HG02852 (cell line): ENCODE measurements around the gene ZNF431.
"Not testable (repeated sequence)": the region's sequence is repeated elsewhere in the genome, so short reads cannot be mapped to it uniquely, and the experiment has no call there.

ENCODE experiments used
- ATAC-seq: cut with Tn5 transposase; IDR thresholded peaks from one replicate; pipeline ENCODE4 v1.9.1; 2021; ENCODE audit warnings: mild to moderate bottlenecking, moderate library complexity; ENCODE audit not compliant: unreplicated experiment

Gene ZNF431

GRCh38 chr19:21141787-21142464, at the start of gene ZNF431:
Gene ZNF431, plus strand, starts transcription at chr19:21142040. Its CDS starts 144 bp downstream, at chr19:21142184.
- peak; percentile 99 for ATAC-seq

GRCh38 chr19:21092109-21092508, 49.7 kb upstream of the ZNF431 start:
- no peak for ATAC-seq

GRCh38 chr19:21094347-21095025, 47.4 kb upstream of the ZNF431 start:
- no peak for ATAC-seq

- no peak for ATAC-seq
Observed at GRCh38 chr19:21098291-21098690, 43.5 kb upstream of the ZNF431 start.

GRCh38 chr19:21101521-21102242, 40.2 kb upstream of the ZNF431 start:
- no peak for ATAC-seq

- no peak for ATAC-seq
Observed at GRCh38 chr19:21109116-21109515, 32.7 kb upstream of the ZNF431 start.

- no peak for ATAC-seq
Observed at GRCh38 chr19:21110183-21110582, 31.7 kb upstream of the ZNF431 start.

GRCh38 chr19:21115430-21115829, 26.4 kb upstream of the ZNF431 start:
- ATAC-seq = no peak

GRCh38 chr19:21117041-21117907, 24.6 kb upstream of the ZNF431 start:
- no peak for ATAC-seq

GRCh38 chr19:21126078-21126477, 15.8 kb upstream of the ZNF431 start:
- ATAC-seq = no peak

GRCh38 chr19:21127001-21127400, 14.8 kb upstream of the ZNF431 start:
- no peak for ATAC-seq

- no peak for ATAC-seq
Observed at GRCh38 chr19:21127898-21128297, 13.9 kb upstream of the ZNF431 start.

GRCh38 chr19:21128901-21129698, 12.7 kb upstream of the ZNF431 start:
- ATAC-seq = no peak

GRCh38 chr19:21130097-21130775, 11.6 kb upstream of the ZNF431 start:
- ATAC-seq = no peak

GRCh38 chr19:21133633-21134032, 8.2 kb upstream of the ZNF431 start:
- ATAC-seq = no peak

- no peak for ATAC-seq
Observed at GRCh38 chr19:21134934-21135366, 6.9 kb upstream of the ZNF431 start.

- no peak for ATAC-seq
Observed at GRCh38 chr19:21135433-21135832, 6.4 kb upstream of the ZNF431 start.

- no peak for ATAC-seq
Observed at GRCh38 chr19:21138130-21138529, 3.7 kb upstream of the ZNF431 start.

- not testable (repeated sequence) for ATAC-seq
Observed at GRCh38 chr19:21141006-21141405, 834 bp upstream of the ZNF431 start.
